HG02884 (cell line): ENCODE results near the gene FGF12.

ENCODE experiments used
- ATAC-seq: cut with Tn5 transposase; IDR thresholded peaks from one replicate; pipeline ENCODE4 v1.9.1; 2021; ENCODE audit warnings: mild to moderate bottlenecking, moderate library complexity; ENCODE audit not compliant: unreplicated experiment

The FGF12 gene

DNA sequence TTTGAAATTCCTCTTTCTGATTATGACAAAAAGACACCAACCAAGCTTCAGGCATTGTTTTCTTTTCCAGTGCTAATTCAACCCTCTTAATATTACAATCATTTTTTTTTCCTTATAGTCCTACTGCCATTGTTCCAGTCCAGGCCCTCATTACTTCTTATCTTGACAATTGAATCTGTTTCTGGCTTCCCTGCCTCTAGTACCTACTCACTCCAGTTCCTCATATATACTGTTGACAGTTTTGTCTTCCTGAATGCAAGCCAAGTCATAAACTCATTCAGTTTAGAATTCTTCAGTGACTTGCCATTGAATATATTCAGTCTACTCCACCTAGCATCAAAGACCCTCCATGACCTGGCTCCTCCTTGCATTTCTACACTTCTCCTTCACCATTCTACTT lies 507.4 kb downstream of the FGF12 start:
- ATAC-seq, result no peak

DNA sequence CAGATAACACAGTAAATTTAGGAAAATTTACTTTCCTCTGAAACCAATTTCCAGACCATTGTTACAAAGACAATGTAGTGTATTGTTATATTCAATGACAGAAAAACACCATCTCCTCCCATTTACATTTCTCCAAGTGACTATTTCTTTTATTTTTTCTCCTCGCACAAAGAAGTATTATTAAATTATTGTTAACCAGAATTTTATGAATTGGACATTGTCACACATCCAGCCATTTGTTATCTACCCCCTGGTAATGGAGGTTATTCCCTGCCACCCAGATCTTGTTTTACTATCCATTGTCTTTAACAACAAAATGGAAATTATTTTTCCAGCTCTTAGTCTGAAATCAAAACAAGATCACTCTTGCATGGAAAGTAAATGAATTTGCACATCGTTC lies 511.3 kb downstream of the FGF12 start:
- no peak for ATAC-seq

DNA sequence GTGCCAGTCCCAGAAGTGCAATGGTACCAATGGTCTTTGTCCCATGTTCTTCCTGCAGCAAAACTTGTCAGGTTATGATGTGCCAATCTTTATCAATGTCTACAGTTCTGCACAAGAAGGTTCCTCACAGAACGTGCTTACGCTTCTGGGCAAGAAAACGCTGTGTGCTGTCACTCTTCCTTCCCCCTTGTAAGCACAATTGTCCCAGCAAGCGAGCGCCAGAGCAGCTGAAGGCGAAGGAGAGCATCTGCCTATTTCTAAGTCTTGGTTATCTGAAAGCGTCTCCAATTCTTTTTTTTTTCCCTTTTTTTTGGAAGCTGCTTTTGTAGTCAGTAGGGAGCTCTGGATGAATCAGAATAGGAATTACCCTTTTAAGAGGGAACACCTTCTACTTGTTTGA lies 514.4 kb downstream of the FGF12 start:
- ATAC-seq, result no peak

DNA sequence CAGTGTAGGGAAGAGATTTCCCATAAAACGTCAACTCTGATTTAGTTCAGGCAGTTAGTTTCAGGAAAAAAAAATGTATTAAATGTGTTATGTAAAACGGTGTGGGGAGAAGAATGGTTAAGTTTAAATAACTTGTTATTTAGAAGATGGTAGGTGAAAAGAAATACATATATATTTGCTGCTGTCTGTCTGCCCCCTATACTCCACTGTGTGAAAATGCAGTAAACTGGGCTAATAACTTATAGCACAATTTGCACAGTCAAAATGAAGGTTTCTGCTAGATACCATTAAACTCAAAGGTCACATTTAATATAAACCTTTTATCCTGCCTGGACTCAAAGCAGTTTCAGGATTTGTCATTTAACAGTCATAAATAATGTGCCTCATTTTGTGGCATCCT lies 515.0 kb downstream of the FGF12 start:
- peak; percentile 50 for ATAC-seq

DNA sequence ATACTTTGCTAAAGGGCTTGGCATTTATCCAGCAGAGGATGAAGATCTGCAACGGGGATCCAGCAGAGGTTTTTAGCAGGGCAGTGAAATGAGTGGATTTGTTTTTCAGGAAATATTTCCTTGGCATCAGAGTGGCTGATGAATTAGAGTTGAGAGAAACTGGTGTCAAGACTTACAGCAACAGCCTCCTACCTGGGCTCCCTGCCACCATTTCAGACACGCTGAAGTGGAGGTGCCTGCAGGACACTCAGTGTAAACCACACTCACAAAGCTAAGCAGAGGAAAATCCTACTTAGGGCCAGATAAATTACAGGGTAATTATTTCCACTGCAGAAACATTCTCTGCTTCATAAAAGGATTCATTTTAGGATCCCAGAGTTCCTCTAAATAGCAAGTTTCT lies 519.7 kb downstream of the FGF12 start:
- no peak for ATAC-seq

DNA sequence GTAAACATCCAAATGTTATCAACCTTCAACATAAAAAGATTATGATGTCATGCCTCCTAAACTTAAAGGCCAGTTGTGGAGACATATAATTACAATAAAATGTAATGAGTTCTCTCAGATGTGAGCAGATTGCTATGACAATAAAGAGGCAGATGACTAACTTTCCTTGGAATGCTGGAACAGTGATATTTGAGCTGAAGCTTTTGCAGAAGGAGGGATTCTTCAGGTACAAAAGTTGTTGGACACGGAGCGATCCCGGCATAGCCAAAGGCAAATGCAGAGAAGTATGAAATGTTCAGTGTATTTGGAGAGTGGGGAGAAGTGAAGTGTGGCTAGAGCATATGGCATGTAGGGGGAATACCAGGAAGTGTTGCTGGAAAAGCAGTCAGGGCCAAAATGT lies 520.1 kb downstream of the FGF12 start:
- ATAC-seq, result no peak

DNA sequence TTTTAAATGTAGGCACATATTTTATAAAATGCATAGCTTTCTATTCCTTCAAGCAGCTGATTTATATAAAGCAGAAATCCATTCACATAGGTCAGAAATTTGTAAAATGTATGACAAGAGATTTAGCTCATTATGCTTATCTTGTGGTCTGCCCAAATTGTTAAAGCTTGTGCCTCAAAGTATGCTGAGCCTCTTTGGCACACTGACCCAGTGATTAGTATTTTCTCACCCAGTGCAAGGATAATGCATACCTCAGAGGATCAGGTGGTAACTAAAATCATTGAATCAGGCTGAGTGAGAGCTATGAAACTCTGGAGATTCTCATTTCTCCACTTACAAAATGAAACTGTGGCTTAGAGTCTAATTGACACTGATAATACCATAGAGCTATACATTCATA lies 533.3 kb downstream of the FGF12 start:
- no peak for ATAC-seq

DNA sequence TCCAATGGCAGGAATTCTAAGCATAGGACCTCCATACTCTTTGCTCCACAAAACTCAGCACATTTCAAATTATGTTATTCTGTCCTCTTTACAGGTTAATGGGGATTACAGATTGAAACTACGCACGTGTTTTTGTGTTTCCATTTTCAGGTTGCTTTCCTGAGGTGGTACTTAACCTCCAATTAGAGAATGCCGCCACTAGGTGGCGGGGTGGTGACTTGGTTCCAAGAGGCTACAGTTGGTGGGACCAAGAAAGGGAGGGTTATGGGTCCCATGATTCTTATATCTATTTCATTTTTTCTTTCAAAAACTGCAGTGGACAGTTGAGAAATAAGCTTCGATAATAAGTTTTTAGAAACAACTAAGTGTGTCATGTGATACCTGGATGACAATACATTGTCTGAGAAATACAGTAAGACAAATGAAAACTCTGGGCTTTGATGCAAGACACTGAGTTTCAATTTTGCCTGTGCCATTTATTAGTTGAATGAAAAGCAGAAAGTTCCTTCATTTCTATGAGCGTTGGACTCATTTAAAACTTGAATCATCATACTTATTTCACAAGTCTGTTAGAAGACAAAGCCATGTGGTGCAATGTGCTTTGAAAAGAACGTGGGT lies 539.0 kb downstream of the FGF12 start:
- peak; percentile 97 for ATAC-seq

DNA sequence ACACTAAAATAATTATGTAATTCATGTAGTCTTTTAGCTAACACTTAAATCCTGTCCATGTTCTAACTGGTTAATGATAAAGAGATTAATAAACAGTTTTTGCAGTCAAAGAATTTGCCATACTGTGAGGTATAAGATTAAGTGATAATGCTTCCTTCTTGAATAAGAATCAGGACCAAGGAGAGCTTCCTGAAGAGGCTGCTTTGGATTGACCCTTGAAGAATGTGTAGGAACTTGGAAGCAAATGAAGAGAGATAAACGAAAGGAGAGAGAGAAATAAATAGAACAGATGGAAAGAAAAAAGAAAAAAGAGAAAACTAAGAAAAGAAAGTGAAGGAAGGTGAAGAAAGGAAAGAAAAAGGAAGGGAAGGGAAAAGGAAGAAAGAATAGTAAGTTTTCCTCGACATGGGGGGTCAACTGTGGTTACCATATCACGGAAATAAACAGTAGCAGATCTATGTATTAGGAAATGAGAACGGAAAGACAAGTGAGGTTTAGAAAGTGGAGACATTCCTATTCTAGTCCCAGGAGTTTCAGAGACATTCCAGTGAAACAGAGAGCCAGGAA lies 539.8 kb downstream of the FGF12 start:
- ATAC-seq, result no peak

DNA sequence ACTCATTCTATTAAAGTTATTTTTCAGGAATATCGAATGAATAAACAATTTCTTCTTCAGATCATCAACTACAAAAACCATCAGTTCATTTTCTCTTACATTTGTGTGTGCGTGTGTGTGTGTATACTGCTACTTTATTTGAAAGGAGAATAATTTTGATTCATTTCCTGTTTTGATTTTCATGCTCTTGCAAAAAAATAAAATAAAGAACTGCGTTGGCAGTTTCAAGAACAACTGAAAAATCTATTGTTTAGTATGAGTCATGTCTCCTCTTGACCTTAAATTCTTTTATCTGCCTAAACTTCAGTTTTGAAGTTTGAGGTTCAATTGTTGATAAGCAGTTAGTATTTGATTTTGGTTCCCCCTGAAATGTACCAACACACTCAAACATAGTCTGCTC lies 540.8 kb downstream of the FGF12 start:
- ATAC-seq, result no peak

DNA sequence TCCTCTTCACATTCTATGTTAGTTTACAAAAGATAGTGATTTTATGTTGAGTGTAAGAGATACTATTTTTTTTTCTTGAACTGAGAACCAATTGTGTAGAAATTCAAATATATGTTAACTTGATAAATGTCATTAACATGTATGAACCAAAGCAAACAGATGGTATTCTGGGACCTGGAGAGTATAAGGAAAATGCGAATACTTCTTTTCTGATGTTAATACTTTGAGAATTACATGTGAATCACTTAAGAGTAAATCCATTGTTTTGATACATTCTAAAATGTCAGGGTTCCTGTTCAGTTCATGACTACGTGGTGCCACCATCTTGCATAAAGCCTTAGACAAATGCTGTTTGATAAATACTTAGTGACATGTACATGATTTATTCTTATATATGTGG lies 541.3 kb downstream of the FGF12 start:
- ATAC-seq, result no peak

DNA sequence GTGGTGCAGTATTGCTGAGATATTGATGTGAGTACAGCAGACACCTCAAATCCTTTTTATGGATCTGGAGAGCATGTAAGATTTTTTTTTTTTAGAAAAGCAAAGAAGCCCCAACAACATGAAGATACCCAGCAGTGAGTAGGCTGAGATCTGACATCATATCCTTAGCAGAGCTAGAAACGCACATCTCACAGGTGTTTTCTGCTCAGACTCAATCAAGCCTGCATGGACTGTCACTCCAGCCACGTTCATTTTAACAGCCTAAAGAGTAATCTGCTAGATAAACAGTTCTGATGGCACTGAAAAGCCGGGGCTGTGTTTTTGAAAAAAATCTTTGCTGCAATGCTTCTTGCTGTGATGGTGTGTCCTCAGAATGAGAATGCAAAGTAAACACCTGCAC lies 544.2 kb downstream of the FGF12 start:
- ATAC-seq, result no peak

DNA sequence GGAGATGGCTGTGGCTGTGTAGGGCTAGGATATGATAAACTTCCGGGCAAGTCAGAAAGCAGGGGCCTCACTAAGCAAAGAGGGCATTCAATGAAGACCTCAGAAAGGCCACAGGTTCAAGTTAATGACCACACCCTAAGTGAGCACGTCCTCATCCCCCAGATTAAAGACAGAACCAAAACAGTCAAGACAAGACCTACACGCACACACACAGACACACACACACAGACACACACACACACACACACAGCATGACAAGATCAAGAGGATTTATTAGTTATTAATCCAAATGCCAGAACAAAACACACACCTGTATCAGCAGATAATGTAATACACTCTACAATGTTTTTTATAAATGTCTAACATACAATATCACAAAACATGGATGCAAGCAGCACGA lies 546.2 kb downstream of the FGF12 start:
- no peak for ATAC-seq

DNA sequence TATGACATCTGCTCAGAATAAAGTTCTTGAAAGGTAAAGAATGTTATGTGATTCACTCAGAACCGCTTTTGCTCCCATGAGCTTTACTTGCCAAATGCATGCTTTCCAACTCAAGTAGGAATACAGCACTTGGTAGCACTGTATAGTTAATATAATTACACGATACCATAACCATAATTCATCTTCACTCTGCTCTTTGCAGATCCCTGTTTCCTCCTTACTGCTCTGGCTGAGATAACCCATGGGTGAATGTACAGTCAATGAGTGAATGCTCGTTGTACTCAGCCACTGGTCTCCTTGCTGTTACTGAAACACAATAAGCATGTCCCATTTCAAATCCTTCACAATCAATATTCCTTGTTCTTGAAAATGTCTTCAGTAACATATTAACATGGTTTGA lies 550.0 kb downstream of the FGF12 start:
- ATAC-seq, result no peak

DNA sequence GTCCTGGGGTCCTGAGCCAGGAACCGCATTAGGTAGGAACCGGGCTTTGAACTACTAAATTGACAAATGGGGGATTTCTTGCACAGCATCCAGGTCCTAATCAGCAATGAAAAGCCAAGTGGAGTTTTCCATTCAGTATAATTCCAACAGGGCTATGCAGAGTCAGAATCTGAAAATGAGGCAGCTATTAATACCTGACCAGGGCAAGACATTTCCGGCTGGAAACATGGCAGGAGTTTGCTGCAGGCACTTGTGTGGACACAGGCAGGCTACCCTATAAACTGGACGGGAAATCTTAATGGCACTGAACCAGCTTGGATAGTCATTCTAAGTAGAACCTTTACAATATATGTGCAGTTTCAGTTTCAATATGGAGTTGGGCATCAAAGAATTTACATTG lies 553.1 kb downstream of the FGF12 start:
- ATAC-seq, result no peak

DNA sequence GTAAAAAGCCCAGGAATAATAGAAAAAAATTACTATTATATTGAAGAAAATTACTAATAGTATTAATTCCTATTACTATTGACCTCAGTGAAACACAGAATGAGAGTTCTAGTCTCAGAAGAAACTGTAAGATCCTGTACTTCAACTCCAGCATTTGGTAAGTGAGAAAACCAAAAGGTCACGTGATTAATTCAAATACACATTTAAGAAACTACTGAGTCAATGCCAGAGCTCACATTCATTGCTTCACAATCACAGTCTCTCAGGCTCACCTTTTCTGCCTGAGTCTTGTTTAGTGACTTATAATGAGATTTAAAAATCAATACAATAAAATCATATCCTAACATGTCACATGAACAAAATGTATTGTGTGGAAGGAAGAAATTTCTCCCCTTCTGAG lies 556.1 kb downstream of the FGF12 start:
- ATAC-seq, result no peak

DNA sequence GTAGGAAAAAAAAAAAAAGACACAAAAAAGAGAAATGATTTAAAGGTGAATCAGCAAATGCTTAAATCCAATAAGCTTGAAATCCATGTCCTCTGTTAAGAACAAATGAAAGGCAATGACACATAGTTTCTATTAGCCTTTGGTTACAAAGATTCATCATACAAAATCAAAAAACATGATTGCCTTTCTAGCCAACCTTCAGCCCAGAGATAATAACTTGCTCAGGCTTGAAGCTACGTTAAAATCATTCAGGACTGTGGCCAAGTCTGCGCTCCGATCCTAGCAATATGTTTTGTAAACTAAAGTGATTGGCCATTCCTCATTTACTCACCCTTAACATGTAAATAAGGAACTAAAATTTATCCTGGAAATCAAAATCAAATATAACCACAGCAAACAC lies 556.7 kb downstream of the FGF12 start:
- ATAC-seq, result no peak

DNA sequence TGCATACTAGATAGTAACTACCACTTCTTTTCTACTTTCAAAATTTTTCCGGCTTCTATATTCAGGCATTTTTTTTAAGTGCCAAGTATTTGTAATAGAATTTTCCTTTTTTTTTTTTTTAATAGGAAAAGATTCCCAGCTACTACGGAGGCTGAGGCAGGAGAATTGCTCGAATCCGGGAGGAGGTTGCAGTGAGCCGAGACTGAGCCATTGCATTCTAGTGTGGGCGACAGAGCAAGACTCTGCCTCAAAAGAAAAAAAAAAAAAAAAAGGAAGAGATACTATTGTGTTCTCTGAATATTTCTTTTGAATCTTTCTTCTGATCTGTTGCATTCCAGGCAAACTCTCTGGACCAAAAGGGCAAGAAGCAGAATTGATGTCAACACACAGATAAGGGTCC lies 557.3 kb downstream of the FGF12 start:
- no peak for ATAC-seq

DNA sequence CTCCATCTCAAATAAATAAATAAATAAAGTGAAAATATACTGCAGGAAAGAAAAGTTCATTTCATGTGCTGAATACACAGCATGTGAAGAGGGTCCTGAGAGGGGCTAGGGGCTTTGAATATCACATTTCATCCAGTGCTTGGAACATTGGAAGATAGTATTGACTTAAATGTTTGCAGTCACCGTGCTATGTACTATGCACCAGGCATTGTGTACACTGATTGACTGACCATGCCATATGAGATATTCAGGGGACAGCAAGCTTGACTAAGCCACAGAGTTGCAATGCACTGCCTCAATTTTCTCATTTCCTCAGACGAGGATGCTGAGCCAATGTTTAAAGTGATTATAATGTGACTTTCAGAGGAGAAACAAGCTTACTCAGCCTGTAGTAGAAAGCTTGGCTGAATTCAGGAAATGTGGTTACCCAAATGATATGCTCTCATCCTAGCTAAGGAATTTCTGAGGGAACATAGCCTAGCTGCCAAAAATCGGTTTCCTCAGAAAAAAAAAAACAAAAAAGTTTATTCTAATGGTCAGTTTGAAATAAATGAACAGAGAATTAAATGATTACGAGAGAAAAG lies 557.9 kb downstream of the FGF12 start:
- ATAC-seq, result no peak

DNA sequence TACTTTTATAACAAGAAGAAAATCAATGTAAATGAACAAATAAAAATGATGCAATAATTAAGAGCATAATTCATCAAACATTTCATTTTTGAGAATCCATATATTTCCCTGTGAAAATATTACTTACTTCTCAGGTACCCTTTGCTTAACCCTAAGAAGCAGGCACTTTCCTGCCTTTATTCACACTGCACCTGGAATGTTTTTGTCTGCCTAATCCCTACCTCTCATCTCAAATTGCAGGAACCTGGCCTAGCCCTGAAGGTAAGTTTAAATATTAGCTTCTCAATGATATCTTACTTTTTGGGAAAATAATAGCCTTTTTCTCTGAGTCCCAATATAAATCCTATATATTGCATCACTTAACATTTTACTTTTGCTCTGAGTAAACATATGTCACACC lies 559.1 kb downstream of the FGF12 start:
- ATAC-seq, result no peak

DNA sequence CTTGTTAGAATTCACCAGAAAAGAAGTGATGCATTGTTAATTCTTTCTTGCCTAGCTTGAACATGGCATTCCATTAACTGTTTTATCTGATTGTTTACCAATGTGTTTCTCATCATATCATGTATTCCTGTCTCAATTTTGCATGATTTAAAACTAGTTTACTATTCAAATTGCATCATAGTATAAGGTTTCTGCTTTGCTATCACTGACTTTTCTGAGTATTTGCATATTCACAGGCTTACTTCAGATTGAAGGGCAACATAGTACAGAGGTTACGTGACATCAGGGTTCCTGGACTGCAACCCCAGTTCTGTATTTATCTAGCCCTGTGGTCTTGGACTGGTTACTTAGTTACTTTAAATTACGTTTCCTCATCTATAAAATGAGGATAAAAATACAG lies 561.8 kb downstream of the FGF12 start:
- no peak for ATAC-seq

DNA sequence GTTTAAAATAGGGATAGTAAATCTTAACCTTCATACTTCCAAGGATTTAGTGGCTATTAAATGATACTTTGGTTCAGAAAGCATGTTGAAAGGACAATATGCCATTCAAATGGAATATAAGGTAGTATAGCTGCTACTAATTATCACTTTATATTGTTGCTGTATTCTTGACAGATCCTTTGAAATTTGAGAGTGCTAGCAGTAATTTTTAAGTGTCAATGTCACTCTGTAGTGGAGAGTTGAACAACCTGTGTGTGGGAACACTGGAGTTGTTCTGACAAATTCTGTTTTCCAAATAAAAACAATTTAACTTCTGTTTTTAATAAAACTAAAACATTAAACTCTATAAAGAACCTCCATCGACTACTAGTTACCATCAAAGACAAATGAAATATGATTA lies 565.7 kb downstream of the FGF12 start:
- no peak for ATAC-seq

DNA sequence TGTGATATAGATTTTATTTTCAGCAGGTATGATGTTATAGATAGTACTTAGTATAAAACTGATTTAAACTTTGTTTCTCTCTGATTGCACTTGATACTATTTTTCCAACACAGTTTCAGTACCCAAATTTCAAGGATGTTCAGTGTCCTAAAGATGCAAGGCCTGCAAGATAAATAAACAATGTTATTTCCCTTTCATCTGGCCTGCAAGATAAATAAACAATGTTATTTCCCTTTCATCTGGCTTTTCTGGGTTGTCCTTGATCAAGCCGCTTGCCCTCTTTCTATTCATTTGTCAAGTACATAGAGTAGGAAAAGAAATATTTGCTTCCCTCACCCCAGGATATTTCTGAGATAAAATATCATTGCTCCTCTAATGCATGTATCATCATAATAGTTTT lies 571.0 kb downstream of the FGF12 start:
- ATAC-seq, result no peak
